Activated CD4-positive, alpha-beta T cell treated with anti-CD3 and anti-CD28 coated beads for 4 hours (primary cell): ENCODE data around the gene FANCI.

Source experiments
- DNase-seq, 2 donors: peaks; one replicate each; pipeline ENCODE4 v3.0.0-alpha.2; 2020

The FANCI gene

GRCh38 chr15:89308236-89308635 is 64.5 kb downstream of the FANCI start:
- DNase-seq, result no peak

DNA sequence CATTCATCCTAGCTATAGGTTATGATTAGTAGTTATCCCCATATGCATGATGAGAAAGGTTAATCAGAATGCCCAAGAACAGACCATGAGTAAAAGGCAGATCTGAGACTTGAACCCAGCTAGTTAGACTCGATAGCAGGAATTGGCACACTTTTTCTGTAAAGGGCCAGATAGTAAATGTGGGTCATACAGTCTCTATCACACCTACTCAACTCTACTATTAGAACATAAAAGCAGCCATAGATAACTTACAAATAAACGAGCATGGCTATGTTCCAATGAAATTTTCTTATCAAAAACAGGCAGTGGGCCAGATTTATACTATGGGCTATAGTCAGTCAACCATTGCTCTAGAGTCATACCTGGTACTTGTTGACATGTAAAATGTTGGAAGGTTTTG is 66.2 kb downstream of the FANCI start:
- no peak for DNase-seq

- no peak for DNase-seq
Observed at GRCh38 chr15:89315375-89315929, 71.7 kb downstream of the FANCI start.

DNA sequence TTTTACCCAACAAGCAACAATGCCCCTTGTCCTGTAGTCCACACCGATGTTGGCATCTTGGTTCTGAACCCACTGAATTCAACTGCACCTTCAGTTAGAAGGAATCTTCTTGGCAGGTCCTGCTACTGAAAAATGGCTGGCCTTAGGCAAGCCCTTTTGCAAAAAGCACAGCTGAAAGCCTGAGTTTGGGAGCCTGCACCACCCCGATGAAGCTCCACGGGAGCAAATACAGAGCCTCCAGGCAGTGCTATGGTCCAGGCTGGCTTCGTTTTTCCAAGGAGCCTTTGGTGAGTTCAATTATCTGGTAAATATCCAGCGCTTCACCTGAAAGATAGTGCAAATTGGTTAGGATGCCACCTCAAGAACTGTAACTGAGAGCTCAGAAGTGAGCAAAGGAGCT is 72.7 kb downstream of the FANCI start:
- DNase-seq, result no peak

DNA sequence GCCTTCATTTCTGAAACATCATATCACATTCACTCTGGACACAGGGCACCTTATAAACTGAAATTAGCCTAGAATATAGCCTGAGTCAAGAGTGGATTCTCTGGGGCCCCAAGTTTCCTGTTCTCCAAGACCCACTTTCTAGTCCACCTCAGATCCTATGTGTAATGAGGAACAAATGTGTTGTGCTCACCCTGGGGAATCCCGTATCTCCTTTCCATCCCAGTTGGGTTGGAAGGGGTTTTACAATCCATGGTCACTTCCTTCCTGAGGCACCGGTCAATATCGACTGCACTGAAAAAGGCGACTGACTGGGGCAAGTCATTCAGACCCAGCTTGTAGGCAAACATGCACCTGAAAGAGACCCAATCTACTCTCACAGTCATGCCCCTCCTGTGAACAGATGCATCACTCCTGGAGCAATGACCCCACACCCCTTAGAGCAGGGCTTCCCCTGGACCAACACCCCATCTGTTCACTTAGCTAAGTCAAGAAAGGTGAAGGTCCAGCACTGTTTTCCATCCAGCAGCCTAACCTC is 73.5 kb downstream of the FANCI start:
- DNase-seq, result no peak

DNA sequence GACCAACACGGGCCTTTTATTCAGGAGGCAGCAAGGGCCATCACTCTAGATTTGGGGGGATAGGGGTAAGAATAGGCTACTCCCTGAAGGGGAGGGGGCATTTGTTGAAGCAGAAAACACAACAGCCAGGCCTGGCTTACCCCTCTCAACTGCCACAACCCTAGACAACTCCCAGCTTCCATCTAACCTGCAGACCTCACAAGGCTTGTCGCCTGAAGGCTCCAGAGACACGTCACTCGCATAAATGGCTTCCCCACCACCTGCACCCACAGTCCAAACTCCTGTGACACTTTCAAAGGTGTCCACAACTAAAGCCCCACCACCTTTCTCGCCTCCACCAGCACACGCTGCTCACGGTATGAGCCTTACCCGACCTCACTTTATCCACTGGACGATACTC is 75.9 kb downstream of the FANCI start:
- DNase-seq, result no peak

DNA sequence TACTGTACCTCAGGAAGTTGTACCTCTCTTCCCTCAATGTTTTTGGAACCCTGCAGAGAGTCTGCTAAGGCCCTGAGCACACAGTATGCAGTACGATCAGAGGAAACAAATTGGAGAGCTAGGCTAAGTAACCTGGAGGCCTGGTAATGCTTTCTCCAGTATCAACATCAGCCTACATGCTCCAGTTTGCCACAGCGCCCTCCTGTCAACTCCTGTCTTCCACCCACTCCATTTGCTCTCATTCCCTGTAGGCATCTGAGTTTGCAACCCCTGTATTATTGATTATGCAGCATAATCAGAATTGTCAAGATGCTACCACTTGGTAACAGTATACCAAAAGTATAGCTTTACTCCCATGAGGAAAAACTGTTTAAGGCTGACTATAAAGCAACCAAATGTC is 76.4 kb downstream of the FANCI start:
- DNase-seq, result no peak

- DNase-seq, result no peak
Observed at GRCh38 chr15:89321521-89322410, 78.0 kb downstream of the FANCI start.

- no peak for DNase-seq
Observed at GRCh38 chr15:89322822-89323221, 79.0 kb downstream of the FANCI start.

- no peak for DNase-seq
Observed at GRCh38 chr15:89323825-89324224, 80.0 kb downstream of the FANCI start.

- no peak for DNase-seq
Observed at GRCh38 chr15:89325039-89325803, 81.4 kb downstream of the FANCI start.

GRCh38 chr15:89326316-89326715 is 82.5 kb downstream of the FANCI start:
- DNase-seq, result no peak

GRCh38 chr15:89327113-89327512 is 83.3 kb downstream of the FANCI start:
- no peak for DNase-seq

DNA sequence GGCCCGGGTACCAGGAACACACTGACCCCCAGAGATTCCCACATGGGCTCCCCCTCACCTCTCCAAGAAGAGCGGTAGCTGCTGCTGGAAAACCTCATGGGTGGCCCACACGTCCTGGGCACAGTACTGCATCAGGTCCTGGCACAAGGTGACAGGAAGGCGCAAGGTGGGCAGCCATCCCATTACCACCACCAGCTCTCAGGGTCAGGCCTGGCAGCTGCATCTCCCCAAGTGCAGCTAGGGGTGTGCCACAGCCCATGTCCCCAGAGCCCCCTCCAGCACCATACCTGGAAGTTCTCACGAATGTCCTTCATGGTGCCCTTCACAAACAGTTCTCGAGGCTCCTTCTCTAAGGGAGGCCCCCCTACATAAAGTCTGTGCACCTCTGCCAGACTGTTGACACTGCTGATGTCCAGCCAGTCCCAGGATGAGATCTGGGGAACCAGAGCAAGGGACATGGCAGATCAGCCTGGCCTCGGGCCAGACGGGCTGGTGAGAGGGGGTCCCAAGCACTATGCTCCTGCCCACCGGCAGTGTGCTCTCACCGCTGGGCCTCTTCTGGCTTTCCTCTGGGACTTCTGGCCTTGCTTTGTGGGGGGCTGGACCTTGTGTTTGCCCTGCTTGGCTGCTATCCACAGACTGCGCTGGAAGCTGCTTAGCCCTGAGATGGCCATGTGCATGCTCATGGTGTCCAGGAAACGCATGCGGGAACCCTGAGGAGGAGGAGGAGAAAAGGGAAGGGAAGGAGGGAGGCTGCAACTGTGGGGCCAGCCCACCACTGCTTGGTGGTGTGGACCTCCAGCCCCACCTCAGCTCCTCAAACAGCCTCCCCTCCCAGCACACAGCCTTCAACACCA is 84.8 kb downstream of the FANCI start:
- DNase-seq, result no peak

- no peak for DNase-seq
Observed at GRCh38 chr15:89329329-89330084, 85.7 kb downstream of the FANCI start.

DNA sequence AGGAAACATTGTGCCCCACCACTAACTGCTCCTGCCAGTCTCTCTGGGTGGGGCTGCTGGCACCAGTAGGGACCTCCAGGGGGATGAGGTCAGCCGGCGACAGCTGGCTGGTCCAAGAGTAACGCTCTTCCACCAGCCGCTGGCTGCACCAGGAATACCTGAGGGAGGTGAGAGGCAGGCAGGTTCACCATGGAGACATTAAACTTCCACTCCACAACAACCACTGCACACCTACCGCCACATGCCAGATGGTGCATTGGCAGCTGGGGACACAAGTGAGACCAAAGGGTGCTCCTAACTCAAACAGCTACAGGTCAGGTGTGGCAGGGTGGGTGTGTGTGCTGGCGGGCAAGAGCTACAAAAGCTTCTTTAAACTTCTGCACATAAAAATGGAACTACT is 86.3 kb downstream of the FANCI start:
- DNase-seq, result no peak

DNA sequence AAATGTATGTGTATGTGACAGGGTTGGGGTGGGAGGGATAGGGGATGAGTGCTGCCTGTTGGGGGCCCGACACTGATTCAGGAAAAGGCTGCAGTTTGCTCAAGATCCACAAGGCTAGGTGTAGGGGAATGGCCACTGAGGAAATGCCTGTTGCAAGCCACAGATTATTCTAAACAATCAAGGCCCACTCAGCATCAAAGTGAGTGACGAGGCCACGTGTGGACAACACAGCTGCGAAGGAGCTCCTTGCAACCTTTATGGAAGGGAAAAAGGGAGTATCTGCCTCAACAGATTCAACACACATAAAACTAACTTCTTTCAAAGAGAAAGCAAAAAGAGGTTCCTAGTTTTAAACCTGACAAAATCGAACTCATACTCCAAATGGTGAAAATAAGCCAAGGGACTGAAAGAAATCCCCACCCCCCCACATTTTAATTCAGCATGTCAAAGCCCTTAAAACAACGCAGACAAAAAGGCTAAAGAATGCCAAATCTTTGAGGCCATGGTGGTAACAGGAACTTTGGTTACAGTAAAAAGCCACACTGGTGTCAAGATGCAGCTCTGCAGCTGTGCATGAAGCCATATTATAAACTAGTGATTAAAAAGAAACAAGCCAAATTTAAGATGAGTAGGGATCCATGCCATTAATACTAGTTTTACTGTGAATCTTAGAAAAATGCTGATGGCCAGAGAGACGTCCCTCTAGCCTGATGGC is 87.3 kb downstream of the FANCI start:
- no peak for DNase-seq

GRCh38 chr15:89332446-89332845 is 88.7 kb downstream of the FANCI start:
- DNase-seq, result no peak

DNA sequence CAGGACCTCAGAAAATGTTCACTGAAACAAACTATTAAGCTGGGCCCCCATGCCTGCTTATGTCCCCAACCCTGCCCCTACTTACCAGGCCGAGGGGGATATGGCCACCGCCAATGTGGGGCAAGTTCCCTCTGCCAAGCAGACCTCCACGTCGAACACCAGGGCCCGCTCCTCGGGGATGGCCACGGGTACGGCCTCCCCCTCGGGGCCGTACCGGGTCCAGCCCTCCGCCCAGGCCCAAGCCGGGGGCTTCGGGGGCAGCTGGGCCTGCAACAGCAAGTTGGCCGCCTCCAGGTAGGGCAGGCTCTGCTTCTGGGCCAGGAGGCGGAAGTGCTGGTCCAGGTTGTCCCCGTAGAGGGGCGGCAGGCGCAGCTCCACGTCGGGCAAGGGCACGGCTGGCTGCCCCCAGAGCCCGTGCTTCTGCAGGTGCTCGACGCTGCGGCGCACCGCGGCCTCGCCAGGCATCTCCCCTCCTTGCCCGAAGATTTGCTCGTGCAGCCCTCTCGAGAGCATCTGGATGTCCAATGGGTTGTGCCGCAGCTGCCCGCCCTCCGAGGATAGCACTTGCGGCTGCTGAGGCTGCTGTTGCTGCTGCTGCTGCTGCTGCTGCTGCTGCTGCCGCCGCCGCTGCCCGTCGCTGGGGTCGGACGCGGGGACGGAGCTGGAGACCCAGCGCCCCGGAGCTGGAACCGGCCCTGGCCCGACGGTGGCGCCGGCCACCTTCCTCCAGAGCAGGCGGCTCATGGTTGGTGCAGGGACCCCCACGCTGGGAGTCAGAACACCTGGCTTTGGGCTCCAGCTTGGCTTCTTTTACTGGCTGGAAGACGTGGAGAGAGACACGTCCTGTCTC is 89.5 kb downstream of the FANCI start:
- no peak for DNase-seq

DNA sequence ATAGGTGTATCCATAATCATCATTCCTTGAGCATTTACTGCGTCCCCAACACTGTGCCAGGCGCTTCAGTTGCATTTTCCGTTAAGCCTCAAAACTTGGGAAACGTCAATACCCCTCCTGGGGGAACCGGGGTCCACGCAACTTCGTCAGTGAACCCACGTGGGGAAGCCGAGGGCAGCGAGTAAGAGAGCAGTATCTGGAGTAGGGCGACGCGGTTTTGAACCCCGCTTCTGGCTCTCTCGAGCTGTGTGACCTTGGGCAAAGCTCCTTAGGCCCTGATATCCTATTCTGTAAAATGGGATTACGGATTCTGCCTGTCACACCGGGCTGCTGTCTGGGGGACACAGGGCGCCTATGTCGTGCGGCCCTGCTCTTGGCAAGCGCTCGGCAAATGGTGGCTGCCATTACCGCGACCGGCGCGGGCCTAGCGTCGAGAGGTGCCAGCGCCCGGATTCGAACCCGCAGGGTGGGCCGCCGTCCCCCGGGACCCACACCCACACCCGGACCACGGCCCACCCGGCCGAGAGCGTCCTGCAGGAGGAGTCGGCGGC is 90.3 kb downstream of the FANCI start:
- DNase-seq, result no peak
